Activated T-cell treated with anti-CD3 and anti-CD28 coated beads, Interleukin-2, amount 50 U/mL, for 1 hour (primary cell): Measurements from ENCODE around the gene CAMKMT.

Experiments used
- DNase-seq: peaks from one replicate; pipeline ENCODE4 v3.0.0-alpha.2; 2020

Gene CAMKMT

DNA sequence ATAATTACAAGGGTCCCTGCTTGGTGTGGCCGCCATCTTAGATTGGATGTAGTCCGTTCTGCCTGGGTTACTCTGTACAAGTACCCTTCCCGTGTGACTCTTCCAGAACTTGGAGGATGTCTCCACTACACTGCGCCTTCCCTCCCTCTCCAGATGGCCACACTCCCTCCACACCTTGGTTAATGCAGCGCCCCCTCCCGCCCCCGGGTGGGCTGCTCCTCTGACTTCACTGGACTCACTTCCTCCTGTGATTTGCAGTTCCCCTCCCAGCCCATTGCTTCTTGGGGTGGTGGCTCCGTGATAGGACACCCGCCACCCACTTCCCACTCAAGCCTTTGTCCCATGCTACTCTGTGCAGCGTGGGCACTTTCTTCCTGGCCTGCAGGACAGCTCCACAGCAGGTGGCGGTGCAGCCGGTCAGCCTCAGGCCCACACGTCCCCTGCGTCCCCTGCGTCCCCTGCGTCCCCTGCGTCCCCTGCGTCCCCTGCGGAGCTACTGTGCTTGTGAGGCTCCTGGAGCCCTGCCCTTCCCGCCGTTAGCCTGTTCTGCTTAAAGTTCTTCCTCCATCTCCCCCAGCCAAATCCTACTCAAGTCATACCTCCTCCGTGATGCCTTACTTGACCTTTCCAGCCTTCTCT lies 449.3 kb downstream of the CAMKMT start:
- DNase-seq, result no peak

DNA sequence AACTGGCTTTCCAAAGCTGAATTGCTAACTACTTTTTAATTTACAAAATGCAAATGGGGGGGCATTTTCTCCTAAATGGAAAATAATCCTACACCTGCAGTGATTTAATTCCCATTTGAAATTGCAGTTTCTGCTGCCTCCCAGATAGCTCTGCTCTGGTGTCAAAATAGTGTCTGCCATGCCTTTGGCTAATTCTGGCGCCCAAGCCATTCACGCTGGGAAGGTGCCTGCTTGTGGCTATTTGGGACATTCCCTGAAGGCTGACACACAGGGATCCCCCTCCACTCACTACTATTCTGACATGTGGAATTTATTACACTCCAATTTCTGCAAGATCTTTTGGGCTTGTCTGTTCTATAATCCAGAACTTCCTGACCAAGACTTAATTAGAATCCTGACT lies 451.4 kb downstream of the CAMKMT start:
- no peak for DNase-seq

- no peak for DNase-seq
These were observed 451.9 kb downstream of the CAMKMT start for GRCh38 chr2:44813658-44814057.

- no peak for DNase-seq
These were observed 455.5 kb downstream of the CAMKMT start for GRCh38 chr2:44817256-44817655.

GRCh38 chr2:44817673-44818335 lies 456.1 kb downstream of the CAMKMT start:
- no peak for DNase-seq

DNA sequence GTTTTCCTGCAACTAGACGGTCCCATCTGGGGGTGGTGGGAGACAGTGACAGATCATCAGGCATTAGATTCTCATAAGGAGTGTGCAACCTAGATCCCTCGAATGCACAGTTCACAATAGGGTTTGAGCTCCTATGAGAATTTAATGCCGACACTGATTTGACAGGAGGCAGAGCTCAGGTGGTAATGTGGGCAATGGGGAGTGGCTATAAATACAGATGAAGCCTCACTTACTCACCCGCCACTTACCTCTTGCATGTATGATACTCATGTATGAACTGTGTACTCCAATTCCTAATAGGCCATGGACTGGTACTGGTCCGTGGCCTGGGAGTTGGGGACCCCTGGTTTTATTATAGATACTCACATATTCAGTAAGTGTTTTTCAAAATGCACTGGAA lies 457.3 kb downstream of the CAMKMT start:
- no peak for DNase-seq

DNA sequence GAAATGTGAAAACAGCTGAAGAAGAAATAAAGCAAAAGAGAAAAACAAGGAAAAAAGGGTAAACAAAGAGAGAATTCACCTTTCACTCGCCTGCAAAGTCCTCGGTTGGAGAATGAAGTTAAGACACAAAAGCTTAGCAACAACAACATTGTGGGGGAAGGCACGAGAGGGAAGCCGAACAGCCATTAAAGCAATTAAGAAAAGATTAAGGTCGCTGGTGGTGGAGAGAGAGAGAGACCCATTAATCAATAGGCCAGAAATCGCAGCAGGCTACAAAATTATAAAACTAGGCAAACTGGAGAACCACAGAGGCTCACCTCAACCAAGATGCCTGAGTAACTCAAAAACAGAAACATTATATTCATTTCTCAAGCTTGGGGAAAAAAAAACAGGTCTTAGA lies 459.8 kb downstream of the CAMKMT start:
- DNase-seq, result no peak

GRCh38 chr2:44822174-44822573 lies 460.4 kb downstream of the CAMKMT start:
- DNase-seq, result no peak
